D721Med (cell line): Measurements from ENCODE around the gene UTP18.
"Not testable (repeated sequence)": the region's sequence is repeated elsewhere in the genome, so short reads cannot be mapped to it uniquely, and the experiment has no call there.

ENCODE experiments used
- DNase-seq: peaks from one replicate; pipeline ENCODE4 v3.0.0; 2011; ENCODE audit warnings: low spot score; ENCODE audit not compliant: insufficient read length
- FAIRE-seq: peaks from 2 replicates; lab custom pipeline; 2011; peaks lifted over from hg19 to GRCh38; lab: Jason Lieb, UNC
- CTCF ChIP-seq: IDR thresholded peaks from 2 replicates; pipeline ENCODE4 v1.5.1; 2012; ENCODE audit warnings: mild to moderate bottlenecking, control low read depth; ENCODE audit not compliant: insufficient read depth; ENCODE audit errors: missing control alignments

UTP18 gene

GRCh38 chr17:51299859-51300258 lies 39.5 kb downstream of the UTP18 start:
- no peak for TF ChIP-seq CTCF
- DNase-seq (no peak), FAIRE-seq (no peak)

GRCh38 chr17:51305182-51305581 lies 44.8 kb downstream of the UTP18 start:
- no peak for TF ChIP-seq CTCF
- DNase-seq (no peak), FAIRE-seq (no peak)

GRCh38 chr17:51312003-51312402 lies 51.7 kb downstream of the UTP18 start:
- FAIRE-seq, DNase-seq: not testable (repeated sequence)

- FAIRE-seq (no peak), DNase-seq (no peak)
- TF ChIP-seq CTCF: no peak
Observed at GRCh38 chr17:51319186-51319585, 58.8 kb downstream of the UTP18 start.

- peak; percentile 57 for TF ChIP-seq CTCF
- no peak for DNase-seq
- FAIRE-seq: no peak
Observed at GRCh38 chr17:51322390-51323029, 62.2 kb downstream of the UTP18 start.

GRCh38 chr17:51325471-51325870 lies 65.1 kb downstream of the UTP18 start:
- TF ChIP-seq CTCF: no peak
- DNase-seq (no peak), FAIRE-seq (no peak)

GRCh38 chr17:51330861-51331503 lies 70.6 kb downstream of the UTP18 start:
- not testable (repeated sequence) for DNase-seq, FAIRE-seq

- no peak for DNase-seq
- FAIRE-seq: no peak
- TF ChIP-seq CTCF: no peak
Observed at GRCh38 chr17:51335006-51335590, 74.8 kb downstream of the UTP18 start.
